Endothelial cell of umbilical vein (primary cell): ENCODE data around the gene PPP4R3B. TPM values are rescaled to one million over a fixed set of nuclear protein-coding genes. Genes with fewer than 3 reads are reported as not detected.

Experiments used
- BruUV-seq: library from RNA; stranded (reverse); fragments of 400-500 nt; replicated peaks from 2 replicates; lab custom pipeline; 2021; lab: Mats Ljungman, UMichigan
- CTCF ChIA-PET: fragments of 300-600, 350-600 bp; sonication (Branson Sonifier 250); formaldehyde crosslinking; loops from one replicate; lab custom pipeline; 2021; ENCODE audit warnings: antibody characterized with exemption, inconsistent platforms; lab: Charles Lee
- POLR2A ChIA-PET: fragments of 300-600, 350-600 bp; sonication (Branson Sonifier 250); formaldehyde crosslinking; loops from one replicate; lab custom pipeline; 2021; ENCODE audit warnings: antibody characterized with exemption, inconsistent platforms; lab: Charles Lee
- DNase-seq: peaks from one replicate; pipeline ENCODE4 v3.0.0-alpha.2; 2011; ENCODE audit warnings: low read depth, low spot score
- FAIRE-seq: peaks from 2 replicates; lab custom pipeline; 2011; peaks lifted over from hg19 to GRCh38; lab: Jason Lieb, UNC
- H2AFZ ChIP-seq: 2 replicates; pipeline ENCODE4 v1.6.0; 2012; ENCODE audit warnings: low read depth, low read length, control low read depth, inconsistent platforms
- H3K27ac ChIP-seq: 2 replicates; pipeline ENCODE4 v1.5.1; 2011; ENCODE audit warnings: low read depth, mild to moderate bottlenecking, control low read depth, low read length, moderate library complexity; ENCODE audit not compliant: insufficient read depth
- H3K27me3 ChIP-seq, 2 experiments: 2 replicates each; pipeline versions ENCODE4 v1.6.0 to v1.6.1; 2011; ENCODE audit warnings: low read length in 2 of 2, mixed read lengths in 1 of 2; ENCODE audit not compliant: control insufficient read depth in 2 of 2, insufficient read depth in 2 of 2
- H3K36me3 ChIP-seq, 2 experiments: 2 replicates in 1 of 2; 3 replicates in 1 of 2; pipeline ENCODE4 v1.5.1; 2011; ENCODE audit warnings: low read length in 2 of 2, mild to moderate bottlenecking in 1 of 2, moderate library complexity in 1 of 2; ENCODE audit not compliant: control insufficient read depth in 2 of 2, insufficient read depth in 2 of 2; ENCODE audit errors: extremely low read depth in 1 of 2
- H3K4me1 ChIP-seq: 3 replicates; pipeline ENCODE4 v1.5.1; 2011; ENCODE audit warnings: mild to moderate bottlenecking, low read length; ENCODE audit not compliant: control insufficient read depth, insufficient read depth; ENCODE audit errors: extremely low read depth
- H3K4me2 ChIP-seq: 2 replicates; pipeline ENCODE4 v1.6.1; 2011; ENCODE audit warnings: low read length, control low read depth, mixed read lengths; ENCODE audit not compliant: insufficient read depth
- H3K4me3 ChIP-seq, 3 experiments: fragments of 200-600 bp in 1 of 3; sonication (generic), shearing (Covaris generic) in 1 of 3; replicated peaks in 1 of 3; 2 replicates each; pipeline ENCODE4 v1.5.1; 2011 to 2016; ENCODE audit warnings: control low read depth in 3 of 3, low read length in 3 of 3, mild to moderate bottlenecking in 2 of 3, inconsistent platforms in 1 of 3, low read depth in 1 of 3, moderate library complexity in 1 of 3; ENCODE audit not compliant: insufficient read depth in 1 of 3
- H3K79me2 ChIP-seq: 2 replicates; pipeline ENCODE4 v1.6.0; 2012; ENCODE audit warnings: low read length, inconsistent platforms; ENCODE audit not compliant: control insufficient read depth, insufficient read depth
- H3K9ac ChIP-seq: replicated peaks from 2 replicates; pipeline ENCODE3; 2011; ENCODE audit warnings: low read length, control low read depth; ENCODE audit not compliant: insufficient read depth; ENCODE audit errors: extremely low read depth
- H3K9me1 ChIP-seq: replicated peaks from 3 replicates; pipeline ENCODE4 v1.6.0; 2011; ENCODE audit warnings: mild to moderate bottlenecking, low read length; ENCODE audit not compliant: control insufficient read depth, insufficient read depth; ENCODE audit errors: extremely low read depth
- H3K9me3 ChIP-seq: replicated peaks from 2 replicates; pipeline ENCODE4 v1.5.1; 2012; ENCODE audit warnings: low read length, inconsistent platforms; ENCODE audit not compliant: control insufficient read depth, insufficient read depth
- H4K20me1 ChIP-seq: replicated peaks from 2 replicates; pipeline ENCODE3; 2011; ENCODE audit warnings: mild to moderate bottlenecking, low read length; ENCODE audit not compliant: control insufficient read depth, insufficient read depth; ENCODE audit errors: extremely low read depth
- CTCF ChIP-seq, 2 donors: IDR thresholded peaks; 1 replicate in 1 of 2; 2 replicates in 1 of 2; pipeline ENCODE4 v1.5.1; 2011; ENCODE audit warnings: low read length in 2 of 2, mild to moderate bottlenecking in 2 of 2, moderate library complexity in 2 of 2, control low read depth in 1 of 2, inconsistent platforms in 1 of 2, low read depth in 1 of 2; ENCODE audit not compliant: insufficient read depth in 1 of 2; ENCODE audit errors: extremely low read depth in 1 of 2
- EZH2 ChIP-seq: IDR thresholded peaks from 2 replicates; pipeline ENCODE4 v1.6.1; 2012; ENCODE audit warnings: borderline replicate concordance, low read depth, mild to moderate bottlenecking, moderate library complexity, low read length, inconsistent platforms; ENCODE audit not compliant: severe bottlenecking
- FOS ChIP-seq: IDR thresholded peaks from 2 replicates; pipeline ENCODE4 v1.6.1; 2011; ENCODE audit warnings: mild to moderate bottlenecking, low read length, moderate library complexity, borderline replicate concordance; ENCODE audit not compliant: insufficient read depth
- GATA2 ChIP-seq: IDR thresholded peaks from 2 replicates; pipeline ENCODE4 v1.7.0; 2011; ENCODE audit warnings: low read depth, mild to moderate bottlenecking, moderate library complexity, mixed read lengths, low read length; ENCODE audit not compliant: insufficient read length, insufficient read depth
- JUN ChIP-seq: IDR thresholded peaks from 2 replicates; pipeline ENCODE4 v1.6.1; 2011; ENCODE audit warnings: borderline replicate concordance, low read depth; ENCODE audit not compliant: insufficient read length, insufficient read depth
- MAX ChIP-seq: IDR thresholded peaks from 2 replicates; pipeline ENCODE4 v1.6.1; 2011; ENCODE audit not compliant: insufficient read depth, insufficient read length
- MYC ChIP-seq: IDR thresholded peaks from one replicate; pipeline ENCODE4 v1.6.1; 2011; ENCODE audit warnings: mild to moderate bottlenecking, low read depth, low read length
- POLR2A ChIP-seq: IDR thresholded peaks from 2 replicates; pipeline ENCODE4 v1.6.1; 2012; ENCODE audit warnings: low read depth, mild to moderate bottlenecking, control low read depth, low read length
- POLR2AphosphoS5 ChIP-seq: IDR thresholded peaks from 2 replicates; pipeline ENCODE4 v1.6.1; 2012; ENCODE audit warnings: low read depth, mild to moderate bottlenecking, control low read depth, low read length, moderate library complexity; ENCODE audit not compliant: insufficient read depth
- dilution Hi-C: fragments of 300-500 bp; cut with MboI; formaldehyde crosslinking; loops from one replicate; pipeline ENCODE4 v1.15.0; 2019; ENCODE audit warnings: low sequenced_read_pairs; ENCODE audit not compliant: extremely low pct_ligation_motif_present
- intact Hi-C: fragments of 100-400 bp; cut with micrococcal nuclease; formaldehyde crosslinking; loops from one replicate; pipeline ENCODE4 v1.10.0; 2022
- polyA plus RNA-seq, 4 experiments: library from polyadenylated mRNA; depleted of rRNA in 3 of 4; stranded (reverse) in 3 of 4; unstranded in 1 of 4; fragments of >200 nt; gene quantifications; 2 replicates each; pipeline versions ENCODE4 v1.2.1 to v1.2.3, GENCODE V29; 2011 to 2012; ENCODE audit warnings: missing spikeins in 1 of 4
- total RNA-seq: library from RNA; stranded (reverse); gene quantifications from 2 replicates; pipeline ENCODE4 v1.2.3, GENCODE V29; 2021

The PPP4R3B gene
- total and polyA plus RNA-seq, 2 donors (not counting 3 experiments of a cell fraction or from before 2014, with no cell fraction given): 11.2 to 51.5 TPM

DNA sequence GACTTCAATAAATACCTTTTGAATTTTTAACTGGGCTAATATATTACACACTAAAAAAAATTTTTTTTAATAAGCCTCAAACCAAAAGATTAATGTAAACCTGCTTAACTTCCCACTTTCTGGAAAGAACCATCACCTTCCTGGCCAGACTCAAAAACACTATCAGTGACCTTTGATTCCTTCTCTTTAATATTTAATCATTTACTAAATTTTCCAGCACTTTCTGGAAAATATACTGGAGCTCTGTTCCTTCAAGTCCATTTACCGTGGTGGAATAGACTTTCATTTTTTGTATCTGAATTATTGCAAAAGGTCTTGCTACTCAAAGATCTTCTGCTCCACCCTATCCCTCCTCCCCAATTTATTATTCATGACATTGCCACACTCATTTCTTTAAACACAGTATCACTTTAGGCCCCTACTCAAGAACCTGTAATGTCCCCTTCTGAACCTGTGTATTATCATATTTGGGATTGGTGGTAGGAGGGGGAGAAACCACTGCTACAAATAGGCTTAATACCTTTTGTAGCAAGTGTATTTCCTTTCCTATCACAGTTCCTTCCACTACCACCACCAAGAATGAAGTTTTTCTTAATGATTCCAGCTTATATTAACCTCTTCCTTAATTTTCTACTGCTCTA is 7.4 kb downstream of the PPP4R3B start:
- no peak overlapping the region for H2AFZ ChIP-seq

More for the DNA sequence above, 7.4 kb downstream of the PPP4R3B start:
- TF ChIP-seq GATA2 (no peak), MAX (no peak), EZH2 (no peak), POLR2A (no peak), JUN (no peak), MYC (no peak), CTCF (IDR thresholded peaks at IDR 0.05; ENCODE audit: extremely low read depth in 1 of 2, insufficient read depth in 1 of 2, low read depth in 1 of 2, low read length in 2 of 2) (no peak), POLR2AphosphoS5 (no peak), FOS (no peak)
- Histone ChIP-seq H3K4me1 (peaks cover 6% of the 10 kb centered on the region), H3K27ac (no peak overlapping the region), H3K9ac (no peak overlapping the region), H3K79me2 (peaks cover 62% of the 10 kb centered on the region), H3K27me3 (no peaks in the 10 kb centered on the region), H3K9me1 (no peaks in the 10 kb centered on the region), H3K4me3 (no peak overlapping the region), H3K9me3 (no peaks in the 10 kb centered on the region), H3K4me2 (no peak overlapping the region), H4K20me1 (no peaks in the 10 kb centered on the region), H3K36me3 (peaks cover 0 to 4% of the 10 kb centered on the region in 2 experiments)
- dilution Hi-C loops (no loop called here), intact Hi-C loops (no loop called here)
- ChIA-PET POLR2A (interaction anchor here (0.7 kb wide), 1 partner anchor 171 kb away, joined by 5 read pairs; no protein-coding TSS in a partner anchor), CTCF (no interaction called here)
- no TSS peak for BruUV-seq
- no peak for FAIRE-seq
- no peak for DNase-seq
